Prostate gland (tissue), 2 donors: Measurements from ENCODE around the gene GGNBP2. TPM values are rescaled to one million over a fixed set of nuclear protein-coding genes. Genes with fewer than 3 reads are reported as not detected.

Experiments
- DNase-seq: peaks from one replicate; pipeline ENCODE4 v3.0.0-alpha.2; 2019; ENCODE audit warnings: low spot score
- H3K27ac ChIP-seq, 2 donors: fragments of 200-600 bp; sonication (generic); 2 replicates each; pipeline ENCODE4 v1.5.1; 2017 to 2019
- H3K27me3 ChIP-seq: fragments of 200-600 bp; sonication (generic); replicated peaks from 2 replicates; pipeline ENCODE4 v1.5.1; 2019; ENCODE audit not compliant: insufficient read depth
- H3K36me3 ChIP-seq, 2 donors: fragments of 200-600 bp; sonication (generic); 1 replicate in 1 of 2; 2 replicates in 1 of 2; pipeline versions ENCODE4 v1.5.1 to v1.8.1; 2017 to 2019
- H3K4me1 ChIP-seq: fragments of 200-600 bp; sonication (generic); replicated peaks from 2 replicates; pipeline ENCODE4 v1.5.1; 2019
- H3K4me3 ChIP-seq, 2 donors: fragments of 200-600 bp; sonication (generic); 2 replicates each; pipeline ENCODE4 v1.5.1; 2017 to 2019
- H3K9me3 ChIP-seq: fragments of 200-600 bp; sonication (generic); 2 replicates; pipeline ENCODE4 v1.5.1; 2017
- POLR2A ChIP-seq: fragments of 450-650 bp; IDR thresholded peaks from one replicate; pipeline ENCODE4 v1.6.1; 2016; ENCODE audit warnings: antibody characterized with exemption, mild to moderate bottlenecking
- POLR2AphosphoS5 ChIP-seq: sonication (generic); formaldehyde crosslinking; IDR thresholded peaks from one replicate; pipeline ENCODE4 v1.6.1; 2017; ENCODE audit warnings: antibody characterized with exemption
- WGBS: methylation state at CpG from one replicate; pipeline ENCODE4 v1.1.5; 2018; 5-methylcytosine and 5-hydroxymethylcytosine counted together
- intact Hi-C: fragments of 100-400 bp; cut with DNase I; formaldehyde crosslinking; loops from one replicate; pipeline ENCODE4 v1.14.2; 2022
- total RNA-seq, 2 donors: library from RNA; depleted of rRNA; stranded (reverse); fragments of >200 nt; gene quantifications; one replicate each; pipeline ENCODE4 v1.1.0, GENCODE V29; 2016
- TF ChIP-seq, protein P1 (sequence below), 4 experiments: fragments of 200-600 bp in 2 of 4; fragments of 450-650 bp in 2 of 4; sonication (generic) in 2 of 4; IDR thresholded peaks; 1 replicate in 3 of 4; 2 replicates in 1 of 4; pipeline ENCODE4 v1.5.1; 2016 to 2019; ENCODE audit warnings: antibody characterized with exemption in 4 of 4, mild to moderate bottlenecking in 2 of 4, moderate library complexity in 2 of 4

Gene GGNBP2
- total RNA-seq, 2 donors from 2014 or later, result 34.8 to 71.7 TPM

DNA sequence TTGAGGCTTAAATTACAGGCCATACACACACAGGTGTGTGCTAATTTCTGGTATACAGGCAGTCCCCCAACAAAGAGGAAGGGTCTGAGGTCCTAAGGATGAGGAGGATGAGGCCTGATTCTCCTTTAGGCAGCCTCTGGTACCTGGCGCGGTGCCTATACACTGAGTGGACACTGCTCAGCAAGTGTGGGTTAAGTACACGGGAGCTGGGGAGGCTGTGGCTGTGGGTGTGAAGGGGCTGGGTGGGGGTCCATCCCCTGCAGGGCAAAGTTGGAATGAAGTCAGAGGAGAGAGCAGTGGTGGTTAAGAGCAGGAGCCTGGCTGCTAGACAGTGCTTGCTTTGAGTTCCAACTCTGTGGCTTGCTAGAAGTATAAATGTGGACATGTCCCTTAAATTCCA is 67.6 kb downstream of the GGNBP2 start:
- intact Hi-C loops, result no loop called here
- no peak for DNase-seq
- no peak overlapping the region for H3K27ac ChIP-seq
- H3K36me3 ChIP-seq, result no peaks in the 10 kb centered on the region
- H3K27me3 ChIP-seq, result no peaks in the 10 kb centered on the region
- TF ChIP-seq POLR2A (no peak), POLR2AphosphoS5 (no peak)
- TF ChIP-seq, protein P1, sequence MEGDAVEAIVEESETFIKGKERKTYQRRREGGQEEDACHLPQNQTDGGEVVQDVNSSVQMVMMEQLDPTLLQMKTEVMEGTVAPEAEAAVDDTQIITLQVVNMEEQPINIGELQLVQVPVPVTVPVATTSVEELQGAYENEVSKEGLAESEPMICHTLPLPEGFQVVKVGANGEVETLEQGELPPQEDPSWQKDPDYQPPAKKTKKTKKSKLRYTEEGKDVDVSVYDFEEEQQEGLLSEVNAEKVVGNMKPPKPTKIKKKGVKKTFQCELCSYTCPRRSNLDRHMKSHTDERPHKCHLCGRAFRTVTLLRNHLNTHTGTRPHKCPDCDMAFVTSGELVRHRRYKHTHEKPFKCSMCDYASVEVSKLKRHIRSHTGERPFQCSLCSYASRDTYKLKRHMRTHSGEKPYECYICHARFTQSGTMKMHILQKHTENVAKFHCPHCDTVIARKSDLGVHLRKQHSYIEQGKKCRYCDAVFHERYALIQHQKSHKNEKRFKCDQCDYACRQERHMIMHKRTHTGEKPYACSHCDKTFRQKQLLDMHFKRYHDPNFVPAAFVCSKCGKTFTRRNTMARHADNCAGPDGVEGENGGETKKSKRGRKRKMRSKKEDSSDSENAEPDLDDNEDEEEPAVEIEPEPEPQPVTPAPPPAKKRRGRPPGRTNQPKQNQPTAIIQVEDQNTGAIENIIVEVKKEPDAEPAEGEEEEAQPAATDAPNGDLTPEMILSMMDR (IDR thresholded peaks at IDR 0.05), result no peak
- no peaks in the 10 kb centered on the region for H3K9me3 ChIP-seq
- no peaks in the 10 kb centered on the region for H3K4me1 ChIP-seq
- 79% methylated on average over 3 of the region's 3 CpGs for WGBS
- no peak overlapping the region for H3K4me3 ChIP-seq

DNA sequence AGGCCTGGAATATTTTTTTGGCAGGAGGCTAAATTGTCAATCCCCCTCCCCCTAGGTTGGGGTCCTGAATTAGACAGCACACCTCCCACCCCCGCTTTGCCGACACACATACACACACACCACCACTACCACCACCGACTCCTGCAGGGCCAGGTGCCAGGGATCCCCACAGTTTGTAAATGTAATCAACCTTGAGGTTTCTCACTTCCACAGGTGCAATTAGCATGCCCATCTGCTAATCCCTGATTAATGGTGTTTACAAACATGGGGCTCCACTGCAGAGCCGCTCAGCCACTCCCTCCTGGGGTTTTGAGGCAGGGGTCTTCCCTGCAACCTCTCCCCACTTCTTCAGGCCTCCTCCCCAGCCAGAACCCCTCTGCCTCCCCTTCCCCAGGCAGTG is 68.4 kb downstream of the GGNBP2 start:
- 59% methylated on average over 4 of the region's 4 CpGs for WGBS
- Histone ChIP-seq H3K9me3 (no peaks in the 10 kb centered on the region), H3K4me3 (no peak overlapping the region), H3K36me3 (no peaks in the 10 kb centered on the region), H3K27me3 (peaks cover 3% of the 10 kb centered on the region), H3K27ac (no peak overlapping the region), H3K4me1 (no peaks in the 10 kb centered on the region)
- intact Hi-C loops, result no loop called here
- TF ChIP-seq POLR2AphosphoS5, result no peak
- no peak for DNase-seq

DNA sequence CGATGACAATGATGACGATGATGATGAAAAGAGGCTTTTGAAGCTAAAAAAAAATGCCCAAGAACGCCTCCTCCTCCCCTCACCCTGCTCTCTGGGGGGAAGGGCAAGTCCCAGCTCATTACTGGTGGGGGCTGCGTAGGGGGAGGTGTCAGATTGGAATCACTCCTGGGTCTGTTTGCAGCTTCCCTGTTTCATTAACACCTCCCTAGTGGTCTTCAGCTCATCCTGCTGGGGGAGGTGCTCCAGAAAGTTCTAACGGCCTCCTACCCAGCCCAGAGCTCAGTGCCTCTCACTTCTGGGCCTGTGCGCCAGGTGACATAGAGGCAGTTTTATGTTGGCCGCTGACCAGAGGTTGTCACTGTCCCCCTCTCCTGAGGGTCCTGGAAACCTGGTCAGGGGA is 69.4 kb downstream of the GGNBP2 start:
- no peaks in the 10 kb centered on the region for H3K4me1 ChIP-seq
- H3K36me3 ChIP-seq, result no peaks in the 10 kb centered on the region
- H3K9me3 ChIP-seq, result no peaks in the 10 kb centered on the region
- intact Hi-C loops, result no loop called here
- peaks cover 4% of the 10 kb centered on the region for H3K27me3 ChIP-seq
- H3K27ac ChIP-seq, result no peak overlapping the region
- 72% methylated on average over 7 of the region's 7 CpGs for WGBS
- no peak for DNase-seq
- H3K4me3 ChIP-seq, result no peak overlapping the region
- TF ChIP-seq POLR2A (no peak), POLR2AphosphoS5 (no peak)
- TF ChIP-seq, protein P1 (IDR thresholded peaks at IDR 0.05), result no peak

DNA sequence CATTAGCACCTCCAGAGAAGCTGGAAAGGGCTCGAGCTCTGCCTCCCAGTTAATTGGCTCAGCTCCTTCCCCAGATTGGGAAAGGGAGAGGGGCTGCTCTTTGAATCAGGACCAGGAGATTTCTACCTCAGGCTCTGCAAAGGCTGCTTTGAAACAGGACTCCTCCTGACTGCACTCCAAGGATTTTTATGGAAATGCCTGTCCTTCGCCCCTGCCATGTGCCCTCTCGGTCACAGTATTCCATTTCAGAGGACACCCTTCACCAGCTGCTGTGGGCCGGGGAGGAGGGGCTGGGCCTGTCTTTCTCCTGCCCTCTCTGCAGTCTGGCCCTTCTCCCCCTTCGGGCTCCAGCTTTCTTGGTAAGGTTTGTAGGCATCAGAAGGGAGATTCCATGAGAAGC is 70.2 kb downstream of the GGNBP2 start:
- H3K36me3 ChIP-seq, result no peaks in the 10 kb centered on the region
- no peak for TF ChIP-seq POLR2AphosphoS5
- TF ChIP-seq, protein P1 (IDR thresholded peaks at IDR 0.05), result no peak
- no peak for TF ChIP-seq POLR2A
- H3K9me3 ChIP-seq, result no peaks in the 10 kb centered on the region
- no peaks in the 10 kb centered on the region for H3K4me1 ChIP-seq
- H3K4me3 ChIP-seq, result no peak overlapping the region
- H3K27ac ChIP-seq, result no peak overlapping the region
- 24% methylated on average over 5 of the region's 5 CpGs for WGBS
- peaks cover 4% of the 10 kb centered on the region for H3K27me3 ChIP-seq
- intact Hi-C loops, result no loop called here
- DNase-seq, result no peak

DNA sequence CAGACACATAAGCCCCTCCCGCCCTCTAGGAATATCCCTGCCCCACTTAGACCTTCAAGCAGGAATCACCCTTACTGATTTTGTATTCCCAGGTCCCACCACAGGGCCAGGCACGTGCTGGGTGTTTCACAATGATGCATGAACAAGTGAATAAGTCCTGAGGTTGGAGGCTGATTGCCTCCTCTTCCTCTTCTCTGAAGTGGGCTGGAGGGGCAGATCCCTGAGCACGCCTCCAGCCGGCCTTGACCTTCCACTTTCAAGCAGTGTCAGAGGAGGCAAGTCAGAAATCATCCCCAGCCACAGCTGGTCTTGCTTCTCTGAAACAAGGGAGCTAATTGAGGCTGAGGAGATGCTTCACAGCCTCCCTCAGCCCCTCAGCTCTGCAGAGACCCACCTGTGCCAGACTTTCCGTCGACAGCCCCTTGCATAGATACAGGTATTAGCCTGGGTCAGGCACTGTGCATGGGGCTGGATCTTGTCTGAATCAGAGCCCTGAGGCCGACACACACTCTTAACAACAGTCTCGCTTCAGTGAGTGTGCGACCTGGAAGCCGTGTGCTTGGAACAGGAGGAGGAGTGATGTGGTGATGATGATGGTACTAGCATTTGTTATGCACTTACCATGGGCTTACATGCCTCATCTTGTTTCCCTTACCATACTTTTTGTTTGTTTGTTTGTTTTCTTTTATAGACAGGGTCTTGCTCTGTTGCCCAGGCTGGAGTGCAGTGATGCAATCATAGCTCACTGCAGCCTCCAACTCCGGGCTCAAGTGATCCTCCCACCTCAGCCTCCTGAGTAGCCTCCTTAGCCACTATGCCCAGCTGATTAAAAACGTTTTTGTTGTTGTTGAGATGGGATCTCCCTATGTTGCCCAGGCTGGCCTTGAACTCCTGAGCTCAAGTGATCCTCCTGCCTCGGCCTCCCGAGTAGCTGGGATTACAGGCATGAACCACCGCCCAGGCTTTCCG is 71.6 kb downstream of the GGNBP2 start:
- no peak overlapping the region for H3K4me3 ChIP-seq

More for the DNA sequence above, 71.6 kb downstream of the GGNBP2 start:
- DNase-seq, result no peak
- peaks cover 4% of the 10 kb centered on the region for H3K27me3 ChIP-seq
- TF ChIP-seq POLR2A, result no peak
- TF ChIP-seq, protein P1 (IDR thresholded peaks at IDR 0.05), result no peak
- no peak for TF ChIP-seq POLR2AphosphoS5
- no peaks in the 10 kb centered on the region for H3K36me3 ChIP-seq
- no peaks in the 10 kb centered on the region for H3K9me3 ChIP-seq
- H3K27ac ChIP-seq, result no peak overlapping the region
- 89% methylated on average over 16 of the region's 16 CpGs for WGBS
- no peaks in the 10 kb centered on the region for H3K4me1 ChIP-seq
- intact Hi-C loops, result no loop called here
